Glomerular visceral epithelial cell (primary cell): ENCODE data around the gene TMEM45A.
A peak's percentile ranks its signal among the peaks of the same experiment; 100 is the strongest.
"Not testable (repeated sequence)": the region's sequence is repeated elsewhere in the genome, so short reads cannot be mapped to it uniquely, and the experiment has no call there.

ENCODE experiments used
- DNase-seq: peaks from one replicate; pipeline ENCODE4 v3.0.0-alpha.2; 2016; ENCODE audit errors: extremely low spot score

The TMEM45A gene

DNA sequence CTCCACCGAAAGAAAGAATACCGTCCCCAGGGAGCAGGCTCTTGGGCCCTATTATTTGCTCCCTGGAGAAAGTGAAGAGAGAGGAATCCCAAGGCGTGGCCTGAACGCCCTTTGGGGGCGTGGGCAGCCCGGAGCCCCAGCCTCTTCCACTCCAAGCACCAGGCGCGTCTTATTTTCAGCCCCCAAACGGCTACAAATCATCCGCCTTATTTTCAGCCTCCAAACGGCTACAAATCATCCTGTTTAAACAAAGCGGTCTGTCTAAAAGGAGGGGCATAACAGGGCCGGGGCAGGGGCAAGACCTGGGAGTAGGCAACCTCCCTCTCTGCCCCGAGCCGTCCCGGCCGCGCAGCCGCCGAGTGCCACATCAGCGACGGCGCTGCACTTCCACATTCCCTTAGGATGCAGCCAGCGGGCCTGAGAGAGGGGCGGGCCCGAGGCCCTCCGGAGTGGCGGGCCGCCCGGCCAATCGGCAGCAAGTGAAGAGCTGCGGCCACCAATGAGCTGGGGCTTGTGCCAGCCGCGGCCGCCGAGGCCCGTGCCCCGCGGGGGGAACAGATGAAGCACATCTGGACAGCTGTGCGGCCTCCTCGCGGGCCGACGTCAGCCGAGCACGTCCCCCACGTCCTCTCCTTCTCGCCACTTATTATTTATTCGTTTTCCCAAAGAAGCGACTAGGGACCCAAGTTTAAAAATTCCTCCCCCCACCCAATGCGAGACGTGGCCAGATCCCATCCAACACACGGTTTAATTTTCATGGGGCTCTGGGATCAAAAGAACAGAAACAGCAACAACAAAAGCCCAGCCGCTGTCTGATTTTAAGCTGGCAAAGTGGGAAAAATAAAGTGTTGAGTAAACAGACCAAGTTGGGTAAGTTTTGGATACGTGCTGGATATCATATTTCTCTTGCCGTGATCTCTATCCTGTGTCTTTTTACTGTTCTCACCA, at the start of gene TMEM45A:
Gene TMEM45A (plus strand): TSS at position 561 of the 948 bp plus-strand sequence. CDS start 62,593 bp downstream, outside the sequence.
- peak; percentile 95 for DNase-seq

DNA sequence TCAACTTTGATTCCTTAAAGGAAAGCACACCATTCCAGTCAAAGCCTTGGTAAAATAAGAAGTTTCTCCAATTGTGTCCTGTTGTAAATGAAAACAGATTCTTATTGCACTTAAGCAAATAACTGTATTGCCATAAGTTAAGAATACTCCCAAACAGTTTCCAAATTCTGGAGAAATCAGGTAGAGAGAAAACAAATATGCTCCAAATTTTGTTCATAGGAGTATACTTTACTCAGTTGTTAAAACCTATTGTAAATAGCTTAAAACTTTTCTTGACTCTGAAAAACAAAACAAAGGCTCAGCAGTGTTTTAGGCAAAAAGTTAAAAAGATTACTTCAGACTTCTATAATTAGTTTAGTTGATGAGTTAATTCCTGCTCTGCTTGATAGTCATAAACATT, 48.7 kb upstream of the TMEM45A start:
- no peak for DNase-seq

DNA sequence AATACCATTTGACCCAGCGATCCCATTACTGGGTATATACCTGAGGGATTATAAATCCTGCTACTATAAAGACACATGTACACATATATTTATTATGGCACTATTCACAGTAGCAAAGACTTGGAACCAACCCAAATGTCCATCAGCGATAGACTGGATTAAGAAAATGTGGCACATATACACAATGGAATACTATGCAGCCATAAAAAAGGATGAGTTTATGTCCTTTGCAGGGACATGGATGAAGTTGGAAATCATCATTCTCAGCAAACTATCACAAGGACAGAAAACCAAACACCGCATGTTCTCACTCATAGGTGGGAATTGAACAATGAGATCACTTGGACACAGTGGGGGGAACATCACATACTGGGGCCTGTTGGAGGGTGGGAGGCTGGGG, 45.4 kb upstream of the TMEM45A start:
- DNase-seq = not testable (repeated sequence)

DNA sequence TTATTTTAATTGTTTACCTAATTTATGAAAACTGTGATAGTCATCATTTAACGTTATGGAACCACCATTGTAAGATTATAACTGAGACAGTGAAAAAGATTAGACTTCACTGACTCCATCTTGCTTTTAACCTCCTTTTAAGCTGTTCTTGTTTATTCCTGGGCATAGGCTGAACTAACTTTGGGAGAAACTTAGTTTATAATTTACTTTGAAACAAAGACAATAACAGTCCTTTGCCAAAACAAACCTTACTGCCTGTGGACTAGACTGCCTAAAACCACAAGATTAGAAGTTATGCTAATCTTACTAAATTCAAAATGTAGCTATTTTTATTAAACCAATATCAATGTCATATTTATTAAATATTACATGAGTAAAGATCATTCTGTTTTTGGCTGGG, 44.3 kb upstream of the TMEM45A start:
- no peak for DNase-seq

DNA sequence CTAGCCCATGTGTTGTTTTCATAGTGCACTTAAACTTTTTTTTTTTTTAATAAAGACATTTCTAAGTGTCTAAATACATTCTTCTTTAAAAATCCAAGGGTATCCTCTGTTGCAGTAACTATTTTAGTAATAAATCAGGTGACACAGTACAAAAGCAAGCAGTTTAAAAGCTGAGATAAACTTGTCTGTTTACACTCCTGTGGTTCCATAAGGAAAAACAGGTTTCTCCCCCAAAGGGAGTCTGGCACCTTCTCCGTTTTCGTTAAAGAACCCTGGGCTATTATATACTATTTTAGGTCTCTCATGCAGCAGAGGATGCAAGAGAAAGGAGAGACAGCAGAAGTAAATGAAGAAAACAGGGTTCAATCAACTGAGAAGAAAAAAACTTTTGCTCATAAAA, 43.2 kb upstream of the TMEM45A start:
- DNase-seq = no peak

GRCh38 chr3:100454677-100455076, 37.7 kb upstream of the TMEM45A start:
- DNase-seq = no peak

DNA sequence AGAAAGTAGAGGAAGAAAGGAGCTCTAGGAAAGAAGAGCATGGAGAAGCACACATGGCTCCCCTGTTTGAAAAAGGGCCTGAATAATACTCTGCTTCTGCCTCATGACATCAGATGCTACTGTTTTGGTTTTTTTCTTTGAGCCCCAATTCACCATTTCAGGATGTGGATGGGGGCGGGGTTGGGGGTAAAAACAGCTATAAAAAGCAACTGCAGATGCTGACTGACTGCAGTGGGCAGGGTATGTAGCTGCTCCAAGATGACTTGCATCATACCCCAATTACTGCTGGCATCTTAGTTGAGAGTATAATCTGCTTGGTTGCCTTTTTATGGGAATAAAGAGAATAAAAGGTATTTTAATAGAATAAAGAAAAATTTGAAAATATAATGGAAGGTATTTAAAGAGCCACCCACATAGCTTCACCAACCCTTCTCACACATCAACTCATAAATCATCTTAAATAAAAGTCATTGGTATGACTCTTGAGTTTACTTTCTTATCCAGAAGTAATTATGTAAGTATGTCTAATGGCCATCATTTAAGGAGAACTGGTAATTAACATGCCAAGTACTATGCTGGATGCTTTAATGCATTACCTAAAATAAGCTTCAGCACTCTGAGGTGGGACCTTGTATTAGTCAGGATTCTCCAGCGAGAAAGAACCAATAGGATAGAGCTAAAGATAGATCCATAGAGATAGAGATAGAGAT, 36.4 kb upstream of the TMEM45A start:
- no peak for DNase-seq

DNA sequence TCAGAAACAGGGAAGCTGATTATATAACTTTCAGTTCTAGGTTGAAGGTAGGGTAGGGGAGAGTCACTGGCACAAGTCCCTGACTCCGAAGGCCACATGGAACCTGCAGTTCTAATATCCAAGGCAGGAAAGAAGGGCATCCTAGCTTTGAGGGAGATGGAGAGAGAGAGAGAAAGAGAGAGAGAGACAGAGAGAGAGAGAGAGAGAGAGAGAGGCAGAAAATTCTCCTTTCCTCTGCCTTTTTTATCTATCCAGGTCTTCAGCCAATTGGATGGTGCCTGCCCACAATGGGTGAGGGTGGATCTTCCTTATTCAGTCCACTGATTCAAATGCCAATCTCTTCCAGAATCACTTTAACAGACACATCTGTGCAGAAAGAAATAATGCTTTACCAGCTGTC, 35.7 kb upstream of the TMEM45A start:
- DNase-seq = no peak

DNA sequence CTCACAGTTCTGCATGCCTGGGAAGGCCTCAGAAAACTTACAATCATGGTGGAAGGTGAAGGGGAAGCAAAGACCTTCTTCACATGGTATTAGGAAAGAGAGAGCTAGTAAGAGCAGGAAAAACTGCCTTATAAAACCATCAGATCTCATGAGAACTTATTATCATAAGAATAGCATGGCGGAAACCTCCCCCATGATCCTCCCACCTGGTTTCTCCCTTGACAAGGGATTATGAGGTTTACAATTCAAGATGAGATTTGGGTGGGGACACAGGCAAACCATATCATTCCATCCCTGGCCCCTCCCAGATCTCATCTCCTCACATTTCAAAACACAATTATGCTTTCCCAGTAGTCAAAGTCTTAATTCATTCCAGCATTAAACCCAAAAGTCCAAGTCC, 34.6 kb upstream of the TMEM45A start:
- no peak for DNase-seq

GRCh38 chr3:100458814-100459213, 33.6 kb upstream of the TMEM45A start:
- no peak for DNase-seq

DNA sequence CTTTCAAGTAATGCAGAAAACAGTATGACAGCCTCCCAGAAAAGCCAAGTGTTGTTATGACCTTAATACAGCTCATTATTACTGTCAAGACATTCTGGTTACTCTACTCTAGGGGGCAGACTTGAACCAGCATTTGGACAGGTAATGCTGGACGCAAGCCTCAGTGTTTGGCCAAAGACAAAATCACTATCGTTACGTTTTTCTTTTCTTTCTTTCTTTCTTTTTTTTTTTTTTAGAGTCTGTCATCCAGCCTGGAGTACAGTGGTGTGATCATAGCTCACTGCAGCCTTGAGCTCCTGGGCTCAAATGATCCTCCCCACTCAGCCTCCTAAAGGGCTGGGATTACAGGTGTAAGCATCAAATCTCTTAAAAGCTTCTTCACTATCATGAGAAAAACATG, 29.4 kb upstream of the TMEM45A start:
- DNase-seq = peak; percentile 63

GRCh38 chr3:100463646-100464155, 28.7 kb upstream of the TMEM45A start:
- DNase-seq = no peak

DNA sequence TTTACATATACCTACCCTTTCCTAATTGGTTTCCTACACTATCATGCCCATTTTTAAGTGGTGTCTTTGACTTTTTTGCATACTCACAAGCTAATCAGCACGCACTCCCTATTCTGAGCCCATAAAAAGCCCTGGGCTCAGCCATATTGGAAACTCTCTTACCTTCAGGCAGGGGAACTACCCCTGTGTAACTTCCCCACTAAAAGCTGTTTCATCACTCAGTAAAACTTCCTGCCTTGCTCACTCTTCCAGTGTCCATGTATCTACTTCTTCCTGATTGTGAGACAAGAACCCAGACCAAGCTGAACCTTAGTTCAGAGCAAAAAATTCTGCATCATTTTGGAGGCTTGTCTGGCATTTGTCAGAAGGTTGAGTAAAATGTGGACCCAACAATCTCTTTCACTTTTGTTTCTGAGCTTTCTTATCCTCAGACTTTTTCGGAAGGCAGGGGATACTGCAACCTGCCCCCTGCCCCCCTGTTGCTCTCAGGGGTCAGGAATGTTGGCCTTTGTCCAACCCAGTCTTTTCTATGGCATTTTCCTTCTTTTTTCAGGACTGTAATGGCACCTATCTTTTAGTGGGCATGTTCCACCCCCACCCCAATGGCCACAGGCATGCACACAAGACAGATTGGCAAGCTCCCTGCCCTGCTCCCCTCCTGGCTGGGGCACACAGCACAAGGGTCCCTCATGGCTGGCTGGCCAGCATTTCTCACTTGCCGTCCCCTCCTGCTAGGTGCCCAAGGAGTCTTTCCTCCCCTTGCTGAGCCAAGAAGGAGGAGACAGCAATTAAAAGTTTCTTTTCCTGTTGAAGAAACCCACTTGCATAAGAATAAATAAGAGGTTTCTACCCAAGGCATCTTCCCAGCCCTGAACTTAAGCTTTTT, 26.3 kb upstream of the TMEM45A start:
- peak; percentile 5 for DNase-seq

DNA sequence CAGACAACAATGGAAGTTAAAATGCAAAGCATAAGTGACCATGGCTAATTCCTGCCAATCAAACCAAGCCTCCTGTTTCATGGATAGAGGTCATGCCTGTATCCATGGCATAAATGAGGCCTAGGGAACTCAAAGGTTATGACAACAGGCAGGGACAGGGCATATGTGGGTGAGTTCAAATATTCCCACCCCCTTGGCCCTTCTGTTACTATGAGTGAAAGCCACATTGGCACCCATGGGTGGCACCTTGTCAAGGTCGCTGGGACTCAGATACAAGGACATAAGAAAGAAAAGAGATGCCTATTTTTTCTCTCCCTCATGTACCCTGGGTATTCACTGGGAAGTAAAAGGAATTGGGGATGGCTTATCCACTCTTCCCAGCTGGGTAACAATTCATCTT, 25.3 kb upstream of the TMEM45A start:
- no peak for DNase-seq

DNA sequence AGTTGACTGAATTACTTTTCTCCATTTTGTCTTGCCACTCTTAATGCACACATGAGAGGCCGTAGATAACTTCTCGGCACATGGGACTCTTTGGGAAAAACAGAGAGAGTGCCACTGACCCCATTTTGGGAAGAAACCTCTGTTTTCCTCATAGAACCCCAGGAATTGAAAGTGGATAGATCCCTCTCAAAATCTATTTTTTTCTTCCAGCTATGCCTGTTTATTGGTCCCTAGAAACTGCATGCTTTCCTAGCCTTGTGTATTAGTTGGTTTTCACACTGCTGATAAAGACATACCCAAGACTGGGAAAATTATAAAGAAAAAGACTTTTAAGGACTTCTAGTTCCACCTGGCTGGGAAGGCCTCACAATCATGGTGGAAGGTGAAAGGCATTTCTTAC, 23.7 kb upstream of the TMEM45A start:
- no peak for DNase-seq

DNA sequence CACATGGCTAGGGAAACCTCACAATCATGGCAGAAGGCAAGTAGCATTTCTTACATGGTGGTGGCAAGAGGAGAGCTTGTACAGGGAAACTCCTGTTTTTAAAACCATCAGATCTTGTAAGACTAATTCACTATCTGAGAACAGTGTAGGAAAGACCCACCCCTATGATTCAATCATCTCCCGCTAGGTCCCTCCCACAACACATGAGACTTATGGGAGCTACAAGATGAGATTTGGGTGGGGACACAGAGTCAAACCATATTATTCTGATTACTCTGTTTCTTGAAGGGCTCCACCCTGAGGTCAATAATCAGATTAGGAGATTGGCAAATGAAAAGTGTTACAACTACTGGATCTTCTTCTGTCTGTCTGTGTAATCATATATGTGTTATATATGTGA, 21.5 kb upstream of the TMEM45A start:
- no peak for DNase-seq

- no peak for DNase-seq
Observed at GRCh38 chr3:100471444-100471843, 21.0 kb upstream of the TMEM45A start.

DNA sequence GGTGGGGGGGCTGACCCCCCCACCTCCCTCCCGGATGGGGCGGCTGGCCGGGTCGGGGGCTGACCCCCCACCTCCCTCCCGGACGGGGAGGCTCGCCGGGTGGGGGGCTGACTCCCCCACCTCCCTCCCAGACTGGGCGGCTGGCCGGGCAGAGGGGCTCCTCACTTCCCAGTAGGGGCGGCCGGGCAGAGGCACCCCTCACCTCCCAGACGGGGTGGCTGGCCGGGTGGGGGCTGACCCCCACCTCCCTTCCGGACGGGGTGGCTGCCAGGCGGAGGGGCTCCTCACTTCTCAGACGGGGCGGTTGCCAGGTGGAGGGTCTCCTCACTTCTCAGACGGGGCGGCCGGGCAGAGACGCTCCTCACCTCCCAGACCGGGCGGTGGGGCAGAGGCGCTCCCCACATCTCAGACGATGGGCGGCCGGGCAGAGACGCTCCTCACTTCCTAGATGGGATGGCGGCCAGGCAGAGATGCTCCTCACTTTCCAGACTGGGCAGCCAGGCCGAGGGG, 14.5 kb upstream of the TMEM45A start:
- not testable (repeated sequence) for DNase-seq

DNA sequence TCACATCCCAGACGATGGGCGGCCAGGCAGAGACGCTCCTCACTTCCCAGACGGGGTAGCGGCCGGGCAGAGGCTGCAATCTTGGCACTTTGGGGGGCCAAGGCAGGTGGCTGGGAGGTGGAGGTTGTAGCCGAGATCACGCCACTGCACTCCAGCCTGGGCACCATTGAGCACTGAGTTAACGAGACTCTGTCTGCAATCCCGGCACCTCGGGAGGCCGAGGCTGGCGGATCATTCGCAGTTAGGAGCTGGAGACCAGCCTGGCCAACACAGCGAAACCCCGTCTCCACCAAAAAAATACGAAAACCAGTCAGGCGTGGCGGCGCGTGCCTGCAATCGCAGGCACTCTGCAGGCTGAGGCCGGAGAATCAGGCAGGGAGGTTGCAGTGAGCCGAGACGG, 13.9 kb upstream of the TMEM45A start:
- not testable (repeated sequence) for DNase-seq

- DNase-seq = no peak
Observed at GRCh38 chr3:100480081-100480480, 12.3 kb upstream of the TMEM45A start.

DNA sequence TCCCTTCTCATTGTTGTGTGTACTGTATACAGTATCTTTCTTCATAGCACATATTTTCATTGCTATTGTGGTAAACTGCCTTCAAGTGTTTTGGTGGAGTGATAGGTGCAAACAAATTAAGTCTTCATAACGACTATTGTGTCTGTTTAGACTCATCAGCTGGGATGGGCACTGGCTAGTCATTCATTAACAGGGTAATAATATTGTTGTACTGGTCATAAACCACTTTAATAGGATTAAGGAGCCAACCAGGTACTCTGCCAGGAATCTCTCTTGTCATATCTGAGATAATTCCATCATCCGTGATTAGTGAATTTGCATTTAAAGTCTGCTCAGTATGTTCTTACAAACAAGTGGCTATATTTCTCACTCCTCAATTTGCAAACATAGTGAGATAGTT, 10.2 kb upstream of the TMEM45A start:
- no peak for DNase-seq

- DNase-seq = no peak
Observed at GRCh38 chr3:100483529-100483928, 8.9 kb upstream of the TMEM45A start.
